Measurements from ENCODE around the gene ESPN. TPM values are rescaled to one million over a fixed set of nuclear protein-coding genes. Genes with fewer than 3 reads are reported as not detected.
A peak's percentile ranks its signal among the peaks of the same experiment; 100 is the strongest.
"Not testable (repeated sequence)": the region's sequence is repeated elsewhere in the genome, so short reads cannot be mapped to it uniquely, and the experiment has no call there.

The ESPN gene
- total RNA-seq, 1 experiment from 2014 or later, result not detected

GRCh38 chr1:6483761-6484117, 59.2 kb downstream of the ESPN start:
- DNase-seq (ENCODE audit: low read depth), result no peak

- DNase-seq (ENCODE audit: low read depth), result no peak
Measured at GRCh38 chr1:6484826-6485167, 60.2 kb downstream of the ESPN start.

GRCh38 chr1:6485168-6486101, 60.9 kb downstream of the ESPN start:
- DNase-seq (ENCODE audit: low read depth), result peak; percentile 41

- peak; percentile 92 for DNase-seq (ENCODE audit: low read depth)
Measured at GRCh38 chr1:6486433-6487011, 61.9 kb downstream of the ESPN start.

- no peak for DNase-seq (ENCODE audit: low read depth)
Measured at GRCh38 chr1:6487804-6488484, 63.4 kb downstream of the ESPN start.

- peak; percentile 59 for DNase-seq (ENCODE audit: low read depth)
Measured at GRCh38 chr1:6488602-6489382, 64.2 kb downstream of the ESPN start.

GRCh38 chr1:6489383-6489765, 64.8 kb downstream of the ESPN start:
- DNase-seq (ENCODE audit: low read depth), result no peak

- DNase-seq (ENCODE audit: low read depth), result peak; percentile 87
Measured at GRCh38 chr1:6489799-6490180, 65.2 kb downstream of the ESPN start.

GRCh38 chr1:6490181-6491080, 65.9 kb downstream of the ESPN start:
- peak; percentile 88 for DNase-seq (ENCODE audit: low read depth)

GRCh38 chr1:6491081-6491449, 66.5 kb downstream of the ESPN start:
- no peak for DNase-seq (ENCODE audit: low read depth)

- DNase-seq (ENCODE audit: low read depth), result peak; percentile 98
Measured at GRCh38 chr1:6491480-6491962, 66.9 kb downstream of the ESPN start, which contains the start of gene PLEKHG5. Gene PLEKHG5 (minus strand): TSS chr1:6491667. CDS start chr1:6477571, 14,096 bp downstream.

- peak; percentile 47 for DNase-seq (ENCODE audit: low read depth)
Measured at GRCh38 chr1:6491966-6492365, 67.4 kb downstream of the ESPN start.

- DNase-seq (ENCODE audit: low read depth), result not testable (repeated sequence)
Measured at GRCh38 chr1:6493834-6494223, 69.3 kb downstream of the ESPN start.

- no peak for DNase-seq (ENCODE audit: low read depth)
Measured at GRCh38 chr1:6494627-6495026, 70.1 kb downstream of the ESPN start.

GRCh38 chr1:6495041-6495441, 70.5 kb downstream of the ESPN start:
- DNase-seq (ENCODE audit: low read depth), result peak; percentile 37

GRCh38 chr1:6495540-6496364, 71.2 kb downstream of the ESPN start:
- no peak for DNase-seq (ENCODE audit: low read depth)

GRCh38 chr1:6496365-6496721, 71.8 kb downstream of the ESPN start:
- no peak for DNase-seq (ENCODE audit: low read depth)

GRCh38 chr1:6496890-6497214, 72.3 kb downstream of the ESPN start:
- no peak for DNase-seq (ENCODE audit: low read depth)

GRCh38 chr1:6497215-6497866, 72.8 kb downstream of the ESPN start:
- DNase-seq (ENCODE audit: low read depth), result peak; percentile 55

Measured in Daoy (cell line).